ENCODE data around the gene CORO2B.

GRCh38 chr15:68580026-68580882 lies 1.5 kb downstream of the CORO2B start:
- TF ChIP-seq, protein P1, sequence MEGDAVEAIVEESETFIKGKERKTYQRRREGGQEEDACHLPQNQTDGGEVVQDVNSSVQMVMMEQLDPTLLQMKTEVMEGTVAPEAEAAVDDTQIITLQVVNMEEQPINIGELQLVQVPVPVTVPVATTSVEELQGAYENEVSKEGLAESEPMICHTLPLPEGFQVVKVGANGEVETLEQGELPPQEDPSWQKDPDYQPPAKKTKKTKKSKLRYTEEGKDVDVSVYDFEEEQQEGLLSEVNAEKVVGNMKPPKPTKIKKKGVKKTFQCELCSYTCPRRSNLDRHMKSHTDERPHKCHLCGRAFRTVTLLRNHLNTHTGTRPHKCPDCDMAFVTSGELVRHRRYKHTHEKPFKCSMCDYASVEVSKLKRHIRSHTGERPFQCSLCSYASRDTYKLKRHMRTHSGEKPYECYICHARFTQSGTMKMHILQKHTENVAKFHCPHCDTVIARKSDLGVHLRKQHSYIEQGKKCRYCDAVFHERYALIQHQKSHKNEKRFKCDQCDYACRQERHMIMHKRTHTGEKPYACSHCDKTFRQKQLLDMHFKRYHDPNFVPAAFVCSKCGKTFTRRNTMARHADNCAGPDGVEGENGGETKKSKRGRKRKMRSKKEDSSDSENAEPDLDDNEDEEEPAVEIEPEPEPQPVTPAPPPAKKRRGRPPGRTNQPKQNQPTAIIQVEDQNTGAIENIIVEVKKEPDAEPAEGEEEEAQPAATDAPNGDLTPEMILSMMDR (IDR thresholded peaks at IDR 0.05): no peak
- no peak for TF ChIP-seq POLR2A (IDR thresholded peaks at IDR 0.05)
